ENCODE measurements around the gene CEMIP. TPM values are rescaled to one million over a fixed set of nuclear protein-coding genes. Genes with fewer than 3 reads are reported as not detected.

Gene CEMIP
- total and polyA plus RNA-seq, 12 donors: 0.08 to 2.2 (median 0.35) TPM

DNA sequence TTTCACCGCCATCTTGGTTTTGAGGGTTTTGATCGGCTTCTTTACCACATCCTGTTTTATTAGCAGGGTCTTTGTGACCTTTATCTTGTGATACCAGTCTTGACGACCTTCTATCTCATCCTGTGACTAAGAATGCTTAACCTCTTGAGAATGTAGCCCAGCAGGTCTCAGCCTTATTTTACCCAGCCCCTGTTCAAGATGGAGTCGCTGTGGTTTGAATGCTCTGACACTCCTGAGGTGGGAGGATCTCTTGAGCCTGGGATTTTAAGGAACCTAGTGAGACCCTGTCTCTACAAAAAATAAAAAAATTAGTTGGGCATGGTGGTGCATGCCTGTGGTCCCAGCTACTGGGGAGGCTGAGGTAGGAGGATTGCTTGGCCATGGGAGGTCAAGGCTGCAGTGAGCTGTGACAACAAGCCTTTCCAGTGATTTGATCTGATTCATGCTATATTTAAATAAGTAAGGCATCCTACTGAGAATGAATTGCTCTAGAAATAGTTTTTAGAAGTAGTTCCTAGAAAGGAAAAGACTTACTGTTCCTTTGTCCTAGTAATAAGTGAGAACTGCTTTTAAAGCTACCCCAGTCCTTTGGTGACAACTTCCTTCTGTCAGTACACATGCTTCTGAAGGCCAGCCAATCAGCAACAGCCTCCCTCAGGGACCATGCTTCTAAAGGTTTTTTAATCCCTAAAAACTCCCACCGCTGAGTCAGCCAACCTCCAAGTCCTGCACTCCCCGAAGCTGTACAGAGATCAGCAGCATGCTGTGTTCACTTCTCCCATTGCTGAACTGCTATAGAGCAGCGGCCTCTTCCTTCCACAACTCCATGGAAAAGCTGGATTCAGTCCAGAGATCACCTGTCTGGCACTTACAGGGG, 9.1 kb upstream of the CEMIP start:
- no peaks in the 10 kb centered on the region for H3K9me3 ChIP-seq (replicated peaks in 1 of 3)
- H3K27ac ChIP-seq: no peak overlapping the region
- H3K27me3 ChIP-seq: no peaks in the 10 kb centered on the region
- H3K4me3 ChIP-seq: no peak overlapping the region
- H3K4me1 ChIP-seq (replicated peaks in 1 of 2): no peaks in the 10 kb centered on the region
- WGBS, 4 donors: 82 to 86% (median 85%) methylated on average over 7 of the region's 7 CpGs
- intact Hi-C loops (cut with DNase I): loop anchor here in 1 of 2 donors (10.0 kb wide), 2 partner anchors 205 to 315 kb away; no protein-coding TSS in a partner anchor
- TF ChIP-seq POLR2A (IDR thresholded peaks at IDR 0.05): no peak
- TF ChIP-seq, protein P1, sequence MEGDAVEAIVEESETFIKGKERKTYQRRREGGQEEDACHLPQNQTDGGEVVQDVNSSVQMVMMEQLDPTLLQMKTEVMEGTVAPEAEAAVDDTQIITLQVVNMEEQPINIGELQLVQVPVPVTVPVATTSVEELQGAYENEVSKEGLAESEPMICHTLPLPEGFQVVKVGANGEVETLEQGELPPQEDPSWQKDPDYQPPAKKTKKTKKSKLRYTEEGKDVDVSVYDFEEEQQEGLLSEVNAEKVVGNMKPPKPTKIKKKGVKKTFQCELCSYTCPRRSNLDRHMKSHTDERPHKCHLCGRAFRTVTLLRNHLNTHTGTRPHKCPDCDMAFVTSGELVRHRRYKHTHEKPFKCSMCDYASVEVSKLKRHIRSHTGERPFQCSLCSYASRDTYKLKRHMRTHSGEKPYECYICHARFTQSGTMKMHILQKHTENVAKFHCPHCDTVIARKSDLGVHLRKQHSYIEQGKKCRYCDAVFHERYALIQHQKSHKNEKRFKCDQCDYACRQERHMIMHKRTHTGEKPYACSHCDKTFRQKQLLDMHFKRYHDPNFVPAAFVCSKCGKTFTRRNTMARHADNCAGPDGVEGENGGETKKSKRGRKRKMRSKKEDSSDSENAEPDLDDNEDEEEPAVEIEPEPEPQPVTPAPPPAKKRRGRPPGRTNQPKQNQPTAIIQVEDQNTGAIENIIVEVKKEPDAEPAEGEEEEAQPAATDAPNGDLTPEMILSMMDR (IDR thresholded peaks at IDR 0.05): no peak
- DNase-seq: no peak
- no peaks in the 10 kb centered on the region for H3K36me3 ChIP-seq (replicated peaks in 1 of 2)

DNA sequence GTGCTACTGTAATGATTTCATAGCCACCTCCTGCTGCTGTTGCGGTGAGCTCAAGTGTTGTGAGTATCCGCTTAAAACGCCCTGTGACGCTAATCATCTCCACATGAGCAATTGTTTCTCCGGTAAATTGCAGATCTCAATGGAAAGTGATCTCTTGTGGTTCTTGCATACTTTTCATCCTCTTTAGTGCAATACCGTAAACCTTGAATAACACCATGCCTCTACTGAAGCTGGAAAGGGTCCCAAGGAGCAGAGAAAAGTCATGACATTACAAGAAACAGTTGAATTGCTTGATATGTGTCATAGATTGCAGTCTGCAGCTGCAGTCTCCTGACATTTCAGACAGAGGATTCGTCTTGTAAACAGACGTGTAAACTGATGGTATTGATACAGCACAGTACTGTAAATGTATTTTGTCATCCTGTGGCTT, 6.0 kb upstream of the CEMIP start:
- Histone ChIP-seq H3K27me3 (no peaks in the 10 kb centered on the region), H3K9me3 (replicated peaks in 1 of 3) (no peaks in the 10 kb centered on the region), H3K4me1 (replicated peaks in 1 of 2) (no peaks in the 10 kb centered on the region), H3K36me3 (replicated peaks in 1 of 2) (no peaks in the 10 kb centered on the region), H3K4me3 (no peak overlapping the region), H3K27ac (no peak overlapping the region)
- intact Hi-C loops (cut with DNase I): loop anchor here in 1 of 2 donors (10.0 kb wide), 2 partner anchors 202 to 318 kb away; no protein-coding TSS in a partner anchor
- 74 to 88% (median 83%) methylated on average over 8 of the region's 8 CpGs for WGBS, 4 donors
- no peak for TF ChIP-seq POLR2A (IDR thresholded peaks at IDR 0.05)
- TF ChIP-seq, protein P1 (IDR thresholded peaks at IDR 0.05): no peak
- no peak for DNase-seq

DNA sequence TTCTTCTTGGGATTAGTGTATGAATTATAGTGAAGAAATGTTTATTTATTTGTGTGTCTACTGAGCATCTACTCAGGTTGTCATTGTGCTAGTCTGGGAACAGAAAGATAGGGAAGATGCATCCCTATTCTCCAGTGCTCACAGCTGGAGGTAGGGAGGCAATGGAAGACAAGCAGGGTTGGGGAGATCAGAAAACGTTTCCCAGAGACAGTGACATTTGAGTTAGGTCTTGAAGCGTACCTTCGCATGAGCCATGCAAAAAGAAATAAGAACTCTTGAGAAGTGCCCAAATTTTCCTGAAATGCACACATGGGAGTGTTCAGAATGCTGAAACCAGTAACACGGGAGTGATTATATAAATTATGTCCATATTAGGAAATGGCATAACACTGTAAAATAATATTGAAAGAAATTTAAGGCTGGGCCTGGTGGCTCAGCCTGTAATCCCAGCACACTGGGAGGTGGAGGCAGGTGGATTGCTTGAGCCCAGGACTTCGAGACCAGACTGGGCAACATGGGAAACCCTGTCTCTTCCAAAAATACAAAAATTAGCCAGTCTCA, 5.3 kb upstream of the CEMIP start:
- no peak for DNase-seq
- H3K27me3 ChIP-seq: no peaks in the 10 kb centered on the region
- H3K27ac ChIP-seq: no peak overlapping the region
- no peak overlapping the region for H3K4me3 ChIP-seq
- TF ChIP-seq POLR2A (IDR thresholded peaks at IDR 0.05): no peak
- TF ChIP-seq, protein P1 (IDR thresholded peaks at IDR 0.05): no peak
- WGBS, 4 donors: 73 to 79% (median 75%) methylated on average over 5 of the region's 5 CpGs
- no peaks in the 10 kb centered on the region for H3K36me3 ChIP-seq (replicated peaks in 1 of 2)
- intact Hi-C loops (cut with DNase I): loop anchor here in 1 of 2 donors (10.0 kb wide), 2 partner anchors 201 to 319 kb away; no protein-coding TSS in a partner anchor
- peaks cover 0 to 4% of the 10 kb centered on the region in 2 donors for H3K4me1 ChIP-seq (replicated peaks in 1 of 2)
- H3K9me3 ChIP-seq (replicated peaks in 1 of 3): no peaks in the 10 kb centered on the region

DNA sequence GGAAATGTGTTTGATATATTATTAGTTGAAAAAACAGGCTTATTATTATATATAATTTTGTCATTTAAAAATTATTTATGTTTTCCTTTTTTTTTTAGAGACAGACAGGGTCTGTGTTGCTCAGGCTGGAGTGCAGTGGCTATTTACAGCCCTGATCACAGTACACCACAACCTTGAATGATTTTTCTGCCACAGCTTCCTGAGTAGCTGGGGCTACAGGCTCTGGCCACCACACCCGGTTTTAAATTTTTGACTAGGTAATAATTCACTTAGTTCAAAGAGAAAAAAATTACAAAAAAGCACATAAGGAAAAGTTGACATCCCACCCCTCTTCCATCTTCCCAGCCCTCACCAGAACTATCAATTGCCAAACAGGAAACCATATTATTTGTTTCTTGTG, 4.7 kb upstream of the CEMIP start:
- H3K4me1 ChIP-seq (replicated peaks in 1 of 2): peaks cover 0 to 10% of the 10 kb centered on the region in 2 donors
- peaks cover 4% of the 10 kb centered on the region for H3K27me3 ChIP-seq
- H3K36me3 ChIP-seq (replicated peaks in 1 of 2): no peaks in the 10 kb centered on the region
- no peak overlapping the region for H3K4me3 ChIP-seq
- TF ChIP-seq, protein P1 (IDR thresholded peaks at IDR 0.05): no peak
- no peak for TF ChIP-seq POLR2A (IDR thresholded peaks at IDR 0.05)
- intact Hi-C loops (cut with DNase I): loop anchor here in 1 of 2 donors (10.0 kb wide), 2 partner anchors 200 to 320 kb away; no protein-coding TSS in a partner anchor
- H3K9me3 ChIP-seq (replicated peaks in 1 of 3): no peaks in the 10 kb centered on the region
- 19 to 30% (median 22%) methylated on average over 1 of the region's 1 CpG for WGBS, 4 donors
- DNase-seq: no peak
- no peak overlapping the region for H3K27ac ChIP-seq

Measured in adrenal gland (tissue), 12 donors.